ENCODE measurements around the gene MYCL. TPM values are rescaled to one million over a fixed set of nuclear protein-coding genes. Genes with fewer than 3 reads are reported as not detected.
A peak's percentile ranks its signal among the peaks of the same experiment; 100 is the strongest.

Gene MYCL
- total RNA-seq, 4 donors from 2014 or later, result 15.4 to 27.6 (median 24.8) TPM

GRCh38 chr1:39858315-39858714, 43.4 kb downstream of the MYCL start:
- Histone ChIP-seq H3K9me3 (no peaks in the 10 kb centered on the region), H3K36me3 (peaks cover 0 to 39% (median 0%) of the 10 kb centered on the region in 3 donors), H3K4me1 (peaks cover 0 to 14% (median 3%) of the 10 kb centered on the region in 3 donors), H3K27me3 (no peaks in the 10 kb centered on the region), H3K4me3 (no peak overlapping the region), H3K27ac (no peak overlapping the region)
- 88 to 90% methylated on average over 3 of the region's 3 CpGs for WGBS, 2 donors
- TF ChIP-seq, protein P1, sequence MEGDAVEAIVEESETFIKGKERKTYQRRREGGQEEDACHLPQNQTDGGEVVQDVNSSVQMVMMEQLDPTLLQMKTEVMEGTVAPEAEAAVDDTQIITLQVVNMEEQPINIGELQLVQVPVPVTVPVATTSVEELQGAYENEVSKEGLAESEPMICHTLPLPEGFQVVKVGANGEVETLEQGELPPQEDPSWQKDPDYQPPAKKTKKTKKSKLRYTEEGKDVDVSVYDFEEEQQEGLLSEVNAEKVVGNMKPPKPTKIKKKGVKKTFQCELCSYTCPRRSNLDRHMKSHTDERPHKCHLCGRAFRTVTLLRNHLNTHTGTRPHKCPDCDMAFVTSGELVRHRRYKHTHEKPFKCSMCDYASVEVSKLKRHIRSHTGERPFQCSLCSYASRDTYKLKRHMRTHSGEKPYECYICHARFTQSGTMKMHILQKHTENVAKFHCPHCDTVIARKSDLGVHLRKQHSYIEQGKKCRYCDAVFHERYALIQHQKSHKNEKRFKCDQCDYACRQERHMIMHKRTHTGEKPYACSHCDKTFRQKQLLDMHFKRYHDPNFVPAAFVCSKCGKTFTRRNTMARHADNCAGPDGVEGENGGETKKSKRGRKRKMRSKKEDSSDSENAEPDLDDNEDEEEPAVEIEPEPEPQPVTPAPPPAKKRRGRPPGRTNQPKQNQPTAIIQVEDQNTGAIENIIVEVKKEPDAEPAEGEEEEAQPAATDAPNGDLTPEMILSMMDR (IDR thresholded peaks at IDR 0.05), result no peak
- TF ChIP-seq POLR2A (IDR thresholded peaks at IDR 0.05), result no peak
- intact Hi-C loops (cut with DNase I), result no loop called here
- DNase-seq, result no peak

GRCh38 chr1:39857126-39857878, 44.4 kb downstream of the MYCL start:
- WGBS, 2 donors, result 77 to 84% methylated on average over 3 of the region's 3 CpGs
- H3K27me3 ChIP-seq, result no peaks in the 10 kb centered on the region
- no peak for TF ChIP-seq POLR2A (IDR thresholded peaks at IDR 0.05)
- TF ChIP-seq, protein P1 (IDR thresholded peaks at IDR 0.05), result no peak
- H3K27ac ChIP-seq, result no peak overlapping the region
- peaks cover 6 to 25% (median 12%) of the 10 kb centered on the region in 3 donors for H3K4me1 ChIP-seq
- H3K9me3 ChIP-seq, result no peaks in the 10 kb centered on the region
- H3K36me3 ChIP-seq, result peaks cover 0 to 39% (median 0%) of the 10 kb centered on the region in 3 donors
- intact Hi-C loops (cut with DNase I), result no loop called here
- H3K4me3 ChIP-seq, result no peak overlapping the region
- DNase-seq, result no peak

GRCh38 chr1:39854738-39855137, 47.0 kb downstream of the MYCL start:
- H3K9me3 ChIP-seq, result no peaks in the 10 kb centered on the region
- H3K27ac ChIP-seq, result no peak overlapping the region
- intact Hi-C loops (cut with DNase I), result no loop called here
- H3K27me3 ChIP-seq, result no peaks in the 10 kb centered on the region
- peaks cover 16 to 41% (median 22%) of the 10 kb centered on the region in 3 donors for H3K4me1 ChIP-seq
- no peak for DNase-seq
- TF ChIP-seq, protein P1 (IDR thresholded peaks at IDR 0.05), result no peak
- no peak for TF ChIP-seq POLR2A (IDR thresholded peaks at IDR 0.05)
- WGBS, 2 donors, result 91 to 92% methylated on average over 8 of the region's 8 CpGs
- no peak overlapping the region for H3K4me3 ChIP-seq
- peaks cover 0 to 44% (median 0%) of the 10 kb centered on the region in 3 donors for H3K36me3 ChIP-seq

- Histone ChIP-seq H3K36me3 (peaks cover 0 to 49% (median 0%) of the 10 kb centered on the region in 3 donors), H3K27ac (peak overlapping the region in 1 of 4 donors; percentile 82)
- TF ChIP-seq, protein P1 (IDR thresholded peaks at IDR 0.05), result no peak
Observed at GRCh38 chr1:39854314-39854713, 47.4 kb downstream of the MYCL start.

GRCh38 chr1:39852876-39853275, 48.8 kb downstream of the MYCL start:
- Histone ChIP-seq H3K27me3 (no peaks in the 10 kb centered on the region), H3K36me3 (peaks cover 0 to 63% (median 0%) of the 10 kb centered on the region in 3 donors), H3K27ac (peak overlapping the region in 3 of 4 donors; percentile 25 to 83 (median 82)), H3K4me3 (no peak overlapping the region), H3K9me3 (no peaks in the 10 kb centered on the region), H3K4me1 (peaks cover 17 to 52% (median 24%) of the 10 kb centered on the region in 3 donors)
- TF ChIP-seq, protein P1 (IDR thresholded peaks at IDR 0.05), result no peak
- TF ChIP-seq POLR2A (IDR thresholded peaks at IDR 0.05), result no peak
- 56 to 61% methylated on average over 1 of the region's 1 CpG for WGBS, 2 donors
- intact Hi-C loops (cut with DNase I), result no loop called here
- no peak for DNase-seq

More at GRCh38 chr1:39854314-39854713, 47.4 kb downstream of the MYCL start:
- DNase-seq, result no peak
- no peaks in the 10 kb centered on the region for H3K9me3 ChIP-seq
- intact Hi-C loops (cut with DNase I), result no loop called here
- no peak overlapping the region for H3K4me3 ChIP-seq
- H3K4me1 ChIP-seq, result peaks cover 17 to 42% (median 24%) of the 10 kb centered on the region in 3 donors
- no peaks in the 10 kb centered on the region for H3K27me3 ChIP-seq
